ENCODE data around the gene EEF2.

GRCh38 chr19:3950871-3951861 is 34.1 kb downstream of the EEF2 start:
- TF ChIP-seq CTCF (conservative IDR thresholded peaks at IDR 0.05; ENCODE audit: low read depth, low read length), result no peak
- TF ChIP-seq EZH2 (IDR thresholded peaks at IDR 0.05; ENCODE audit: borderline replicate concordance, low read depth, low read length, poor library complexity, severe bottlenecking), result no peak

Data from A673 (cell line).